K562 (cell line): Measurements from ENCODE around the gene ZMPSTE24. TPM values are rescaled to one million over a fixed set of nuclear protein-coding genes. Genes with fewer than 3 reads are reported as not detected.
A peak's percentile ranks its signal among the peaks of the same experiment; 100 is the strongest.

Experiments used
- ARNT ChIP-seq, 2 experiments: fragments of 450-650 bp; IDR thresholded peaks; 2 replicates each; pipeline ENCODE4 v1.6.1; 2016; ENCODE audit warnings: mild to moderate bottlenecking in 1 of 2
- BCL6 ChIP-seq: fragments of 250-450 bp; sonication (Bioruptor Pico); IDR thresholded peaks from 2 replicates; pipeline ENCODE4 v1.4.0; 2020
- CAMTA2 ChIP-seq: fragments of 250-450 bp; sonication (Bioruptor Pico); conservative IDR thresholded peaks from 2 replicates; pipeline ENCODE4 v1.5.1; 2022
- CREM ChIP-seq: IDR thresholded peaks from 2 replicates; pipeline ENCODE4 v1.6.1; 2014; ENCODE audit warnings: antibody characterized with exemption, low read depth
- DNMT1 ChIP-seq: fragments of 450-650 bp; IDR thresholded peaks from 2 replicates; pipeline ENCODE4 v1.6.1; 2016; ENCODE audit warnings: antibody characterized with exemption, mild to moderate bottlenecking
- EHMT2 ChIP-seq: fragments of 450-650 bp; IDR thresholded peaks from 2 replicates; pipeline ENCODE4 v1.6.1; 2018; ENCODE audit warnings: antibody characterized with exemption
- ETV5 ChIP-seq: sonication (generic); formaldehyde crosslinking; IDR thresholded peaks from 2 replicates; pipeline ENCODE4 v1.4.0; 2020; ENCODE audit warnings: low read depth, mild to moderate bottlenecking, missing genetic modification reagents
- HLTF ChIP-seq: fragments of 450-650 bp; IDR thresholded peaks from 2 replicates; pipeline ENCODE4 v1.6.1; 2016
- HOMEZ ChIP-seq: fragments of 250-450 bp; sonication (Bioruptor Pico); IDR thresholded peaks from 2 replicates; pipeline ENCODE4 v1.4.0; 2020; ENCODE audit warnings: mild to moderate bottlenecking, moderate library complexity
- KLF13 ChIP-seq: fragments of 450-650 bp; IDR thresholded peaks from 2 replicates; pipeline ENCODE4 v1.6.1; 2016; ENCODE audit warnings: missing genetic modification characterization, low read depth, mild to moderate bottlenecking, missing compliant biosample characterization, moderate library complexity, borderline replicate concordance
- MCM3 ChIP-seq: fragments of 450-650 bp; IDR thresholded peaks from 2 replicates; pipeline ENCODE4 v1.6.1; 2016
- MXI1 ChIP-seq: IDR thresholded peaks from 2 replicates; pipeline ENCODE4 v1.6.1; 2011; ENCODE audit warnings: low read depth, mild to moderate bottlenecking, improper control_type of control experiment, low read length
- NFXL1 ChIP-seq: fragments of 450-650 bp; formaldehyde crosslinking; IDR thresholded peaks from 2 replicates; pipeline ENCODE4 v1.4.0; 2021; ENCODE audit warnings: mild to moderate bottlenecking
- RBM17 ChIP-seq: fragments of 200-400 bp; formaldehyde crosslinking; IDR thresholded peaks from 2 replicates; pipeline ENCODE4 v1.6.1; 2017; ENCODE audit warnings: low read depth, mild to moderate bottlenecking, low read length, borderline replicate concordance
- SIRT6 ChIP-seq: IDR thresholded peaks from one replicate; pipeline ENCODE4 v1.6.1; 2012; ENCODE audit warnings: low read depth, mild to moderate bottlenecking, control low read depth, inconsistent platforms, low read length, moderate library complexity
- SMARCB1 ChIP-seq: IDR thresholded peaks from 2 replicates; pipeline ENCODE4 v1.6.1; 2011; ENCODE audit warnings: improper control_type of control experiment, low read depth; ENCODE audit not compliant: insufficient read length
- TEAD4 ChIP-seq, 2 experiments: sonication (generic) in 1 of 2; formaldehyde crosslinking in 1 of 2; IDR thresholded peaks; 2 replicates each; pipeline versions ENCODE4 v1.6.1 to v1.8.0; 2012 to 2022; ENCODE audit warnings: borderline replicate concordance in 1 of 2, inconsistent platforms in 1 of 2, low read length in 1 of 2, mild to moderate bottlenecking in 1 of 2, missing genetic modification reagents in 1 of 2
- TFAP4 ChIP-seq: sonication (generic); formaldehyde crosslinking; IDR thresholded peaks from 2 replicates; pipeline ENCODE4 v1.8.0; 2022; ENCODE audit warnings: missing genetic modification reagents, mild to moderate bottlenecking, moderate library complexity, borderline replicate concordance
- ZBTB33 ChIP-seq: sonication (generic); formaldehyde crosslinking; IDR thresholded peaks from 2 replicates; pipeline ENCODE4 v1.8.1; 2023; ENCODE audit warnings: mild to moderate bottlenecking, missing genetic modification reagents
- ZFP91 ChIP-seq: sonication (generic); formaldehyde crosslinking; IDR thresholded peaks from 2 replicates; pipeline ENCODE4 v1.8.0; 2022; ENCODE audit warnings: mild to moderate bottlenecking, missing genetic modification reagents
- ZKSCAN1 ChIP-seq: fragments of 150-350 bp; IDR thresholded peaks from 2 replicates; pipeline ENCODE4 v1.6.1; 2016; ENCODE audit warnings: low read depth, low read length
- ZNF175 ChIP-seq: fragments of 200-800 bp; sonication (Bioruptor generic); IDR thresholded peaks from 2 replicates; pipeline ENCODE4 v1.6.1; 2016; ENCODE audit warnings: low read depth, mild to moderate bottlenecking, missing genetic modification characterization, missing compliant biosample characterization
- ZNF431 ChIP-seq: sonication (generic); formaldehyde crosslinking; IDR thresholded peaks from 2 replicates; pipeline ENCODE4 v1.8.0; 2022; ENCODE audit warnings: mild to moderate bottlenecking, missing genetic modification reagents
- polyA plus RNA-seq, 8 experiments: library from polyadenylated mRNA; depleted of rRNA in 4 of 8; stranded (reverse) in 5 of 8; unstranded in 3 of 8; fragments of >200 nt; fragmentation: Nextera tagmentation in 2 of 8; fragmentation: Illumina TruSeq in 1 of 8; extraction: Ambion mirVana in 2 of 8; extraction: Trizol in 1 of 8; gene quantifications; 2 replicates each; pipeline versions ENCODE4 v1.2.1 to v1.2.3, GENCODE V29; 2011 to 2014; ENCODE audit warnings: inconsistent platforms in 1 of 8, missing spikeins in 1 of 8
- total RNA-seq, 7 experiments: library from RNA; depleted of rRNA in 6 of 7; stranded (reverse); fragments of >200 nt in 6 of 7; fragmentation: Illumina TruSeq in 2 of 7; extraction: Trizol in 2 of 7; gene quantifications; 2 replicates each; pipeline versions ENCODE4 v1.2.1 to v1.2.3, GENCODE V29; 2011 to 2021; ENCODE audit warnings: low replicate concordance in 1 of 7

ZMPSTE24 gene
- total and polyA plus RNA-seq, 9 of the 15 experiments (the other 6 are each of a cell fraction or from before 2014, with no cell fraction given), result 30.7 to 75.9 (median 64.3) TPM

- TF ChIP-seq NFXL1 (CRISPR knock-in tag) (no peak), TFAP4 (CRISPR knock-in tag) (peak; percentile 26; the same call in 1 of the 2 replicates), CAMTA2 (CRISPR knock-in tag) (no peak), MCM3 (no peak), DNMT1 (no peak), ETV5 (CRISPR knock-in tag) (no peak), SIRT6 (no peak), RBM17 (no peak), ZKSCAN1 (no peak), MXI1 (no peak), KLF13 (tag) (no peak), HOMEZ (CRISPR knock-in tag) (no peak), EHMT2 (no peak), ZFP91 (CRISPR knock-in tag) (no peak), BCL6 (CRISPR knock-in tag) (no peak), TEAD4 (IDR thresholded peaks at IDR 0.05; ENCODE audit: low read length) (no peak), TEAD4 (CRISPR knock-in tag; IDR thresholded peaks at IDR 0.05; ENCODE audit: borderline replicate concordance) (no peak), ZNF431 (CRISPR knock-in tag) (no peak), ZNF175 (CRISPR knock-in tag) (no peak), SMARCB1 (no peak), CREM (no peak), ARNT (IDR thresholded peaks at IDR 0.05) (no peak), ZBTB33 (CRISPR knock-in tag) (peak; percentile 96), HLTF (no peak)
Observed at GRCh38 chr1:40310983-40311642, 53.1 kb downstream of the ZMPSTE24 start (continued).
